AG04449 (cell line): ENCODE results near the gene RAB11FIP3.

Experiments
- CTCF ChIA-PET: fragments of 350-600 bp; formaldehyde crosslinking; extraction: SDS; loops from one replicate; lab custom pipeline; 2021; ENCODE audit warnings: antibody characterized with exemption; lab: Yijun Ruan, JAX
- POLR2A ChIA-PET: fragments of 400-600, 350-600 bp; formaldehyde crosslinking; extraction: SDS; loops from one replicate; lab custom pipeline; 2020; ENCODE audit warnings: antibody characterized with exemption, inconsistent platforms; lab: Yijun Ruan, JAX
- DNase-seq: peaks from one replicate; pipeline ENCODE4 v3.0.0-alpha.2; 2010; ENCODE audit warnings: low read depth, low spot score
- H3K4me3 ChIP-seq: 2 replicates; pipeline ENCODE4 v1.5.1; 2011; ENCODE audit warnings: low read depth, mild to moderate bottlenecking, control low read depth, low read length
- TF ChIP-seq, protein P1 (sequence below): IDR thresholded peaks from one replicate; pipeline ENCODE4 v1.5.1; 2011; ENCODE audit warnings: mild to moderate bottlenecking, moderate library complexity, low read length, control low read depth, inconsistent platforms; ENCODE audit not compliant: insufficient read depth; ENCODE audit errors: missing control alignments

RAB11FIP3 gene

DNA sequence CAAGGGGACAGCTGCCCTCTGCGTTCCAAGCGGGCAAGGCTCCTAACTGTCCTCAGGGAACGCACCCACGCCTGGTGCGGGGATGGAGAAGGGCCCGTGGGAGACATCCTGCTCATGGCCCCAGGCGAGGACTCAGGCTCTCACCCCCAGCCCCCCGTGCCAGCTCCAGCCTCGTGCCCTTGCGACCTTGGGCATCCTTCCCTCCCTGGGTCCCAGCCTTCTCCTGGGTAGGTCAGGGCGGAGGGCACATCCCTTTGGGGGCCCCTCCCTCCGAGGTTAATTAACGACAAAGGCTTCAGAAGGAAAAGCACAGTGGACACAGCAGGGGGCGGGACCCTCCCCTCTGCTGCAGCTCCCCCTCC lies 46.6 kb upstream of the RAB11FIP3 start:
- DNase-seq, result no peak
- ChIA-PET CTCF (interaction anchor here (1.2 kb wide), 1 partner anchor 144 kb away, joined by 3 read pairs; the partner anchor contains the start of gene FAM234A), POLR2A (no interaction called here)
- H3K4me3 ChIP-seq, result no peak overlapping the region
- TF ChIP-seq, protein P1, sequence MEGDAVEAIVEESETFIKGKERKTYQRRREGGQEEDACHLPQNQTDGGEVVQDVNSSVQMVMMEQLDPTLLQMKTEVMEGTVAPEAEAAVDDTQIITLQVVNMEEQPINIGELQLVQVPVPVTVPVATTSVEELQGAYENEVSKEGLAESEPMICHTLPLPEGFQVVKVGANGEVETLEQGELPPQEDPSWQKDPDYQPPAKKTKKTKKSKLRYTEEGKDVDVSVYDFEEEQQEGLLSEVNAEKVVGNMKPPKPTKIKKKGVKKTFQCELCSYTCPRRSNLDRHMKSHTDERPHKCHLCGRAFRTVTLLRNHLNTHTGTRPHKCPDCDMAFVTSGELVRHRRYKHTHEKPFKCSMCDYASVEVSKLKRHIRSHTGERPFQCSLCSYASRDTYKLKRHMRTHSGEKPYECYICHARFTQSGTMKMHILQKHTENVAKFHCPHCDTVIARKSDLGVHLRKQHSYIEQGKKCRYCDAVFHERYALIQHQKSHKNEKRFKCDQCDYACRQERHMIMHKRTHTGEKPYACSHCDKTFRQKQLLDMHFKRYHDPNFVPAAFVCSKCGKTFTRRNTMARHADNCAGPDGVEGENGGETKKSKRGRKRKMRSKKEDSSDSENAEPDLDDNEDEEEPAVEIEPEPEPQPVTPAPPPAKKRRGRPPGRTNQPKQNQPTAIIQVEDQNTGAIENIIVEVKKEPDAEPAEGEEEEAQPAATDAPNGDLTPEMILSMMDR, result no peak

DNA sequence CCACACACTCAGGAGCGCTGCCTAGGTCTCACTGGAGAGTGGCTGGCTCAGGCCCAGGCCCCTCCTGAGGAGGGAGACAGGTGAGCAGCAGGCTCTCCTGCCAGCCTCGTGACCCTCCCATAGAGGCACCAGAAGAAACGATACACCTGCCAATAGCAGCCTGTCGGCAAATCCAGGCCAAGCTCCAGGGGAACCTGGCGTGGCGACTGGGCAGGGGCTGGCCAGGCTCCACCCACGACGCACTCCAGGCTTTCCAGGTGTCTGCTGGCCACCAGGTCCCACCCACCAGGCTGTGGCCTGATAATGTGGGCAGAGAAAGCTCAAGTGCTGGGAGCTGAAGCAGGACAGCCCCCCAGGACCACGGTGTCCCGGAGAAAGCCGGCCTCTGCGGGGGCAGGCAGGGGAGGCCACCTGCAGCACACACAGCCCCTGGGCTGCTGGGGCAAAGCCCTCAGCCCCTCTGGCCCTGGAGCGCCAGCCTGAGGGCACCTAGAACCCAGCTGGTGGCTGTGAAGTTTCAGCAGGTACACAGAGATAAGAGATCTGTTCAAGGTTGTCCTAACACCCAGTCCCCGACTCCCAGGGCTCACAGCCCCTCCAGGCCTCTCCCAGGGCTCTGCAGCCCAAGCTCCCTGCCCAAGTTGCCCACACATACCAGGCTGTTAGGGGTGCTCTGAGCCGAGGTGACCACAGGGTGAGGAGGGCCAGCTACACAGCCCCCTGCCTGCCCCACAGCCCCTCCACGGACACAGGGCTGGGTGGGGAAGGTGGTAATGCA lies 46.1 kb upstream of the RAB11FIP3 start:
- TF ChIP-seq, protein P1, result no peak
- ChIA-PET POLR2A (no interaction called here), CTCF (interaction anchor here (0.9 to 1.2 kb wide), 2 partner anchors 141 to 145 kb away, joined by 3 read pairs; partner anchors contain the start of gene FAM234A)
- H3K4me3 ChIP-seq, result no peak overlapping the region
- no peak for DNase-seq

DNA sequence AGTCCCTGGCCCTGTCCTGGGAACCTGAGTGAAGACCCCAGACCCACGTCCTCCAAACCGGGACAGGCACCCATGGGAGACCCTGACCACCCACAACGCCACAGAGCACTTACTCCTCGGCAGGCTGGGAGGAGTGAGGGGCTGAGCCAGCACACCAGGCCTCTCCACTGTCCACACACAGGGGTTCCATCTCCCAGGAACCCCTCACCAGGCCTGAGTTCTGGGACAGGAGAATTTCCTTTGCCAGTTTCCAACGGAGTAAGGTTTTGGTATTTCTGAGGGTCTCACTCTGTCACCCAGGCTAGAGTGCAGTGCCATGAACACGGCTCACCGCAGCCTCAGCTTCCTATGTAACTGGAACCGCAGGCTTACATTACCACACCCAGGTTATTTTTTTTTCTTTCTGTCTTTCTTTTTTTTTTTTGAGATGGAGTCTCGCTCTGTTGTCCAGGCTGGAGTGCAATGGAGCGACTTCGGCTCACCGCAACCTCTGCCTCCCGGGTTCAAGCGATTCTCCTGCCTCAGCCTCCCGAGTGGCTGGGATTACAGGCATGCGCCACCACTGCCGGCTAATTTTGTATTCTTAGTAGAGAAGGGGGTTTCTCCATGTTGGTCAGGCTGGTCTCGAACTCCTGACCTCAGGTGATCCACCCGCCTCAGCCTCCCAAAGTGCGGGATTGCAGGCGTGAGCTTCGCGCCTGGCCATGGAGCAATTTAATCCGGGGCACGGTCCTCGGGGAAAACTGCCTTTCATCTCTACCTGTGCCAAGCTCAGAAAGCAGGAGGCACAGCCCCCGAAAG lies 45.3 kb upstream of the RAB11FIP3 start:
- CTCF ChIA-PET, result interaction anchor here (0.9 kb wide), 1 partner anchor 140 kb away, joined by 3 read pairs; no protein-coding TSS in a partner anchor
- H3K4me3 ChIP-seq, result peak overlapping the region; percentile 70
- POLR2A ChIA-PET, result no interaction called here
- DNase-seq, result no peak
- TF ChIP-seq, protein P1, result no peak

DNA sequence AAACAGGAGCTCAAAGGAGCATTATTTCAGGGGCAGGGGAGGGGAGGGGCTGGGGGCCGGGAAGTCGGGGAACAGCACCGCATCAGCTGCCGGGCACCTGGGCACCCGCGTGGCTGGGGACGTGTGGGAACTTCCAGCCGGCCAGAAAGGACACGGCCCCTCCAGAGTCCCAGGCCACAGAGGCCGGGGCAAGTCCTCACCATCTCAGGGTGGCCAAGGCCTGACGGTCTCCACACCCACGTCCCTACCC lies 44.8 kb upstream of the RAB11FIP3 start:
- CTCF ChIA-PET, result no interaction called here
- peak overlapping the region; percentile 70 for H3K4me3 ChIP-seq
- POLR2A ChIA-PET, result no interaction called here
- no peak for DNase-seq
- TF ChIP-seq, protein P1, result no peak

DNA sequence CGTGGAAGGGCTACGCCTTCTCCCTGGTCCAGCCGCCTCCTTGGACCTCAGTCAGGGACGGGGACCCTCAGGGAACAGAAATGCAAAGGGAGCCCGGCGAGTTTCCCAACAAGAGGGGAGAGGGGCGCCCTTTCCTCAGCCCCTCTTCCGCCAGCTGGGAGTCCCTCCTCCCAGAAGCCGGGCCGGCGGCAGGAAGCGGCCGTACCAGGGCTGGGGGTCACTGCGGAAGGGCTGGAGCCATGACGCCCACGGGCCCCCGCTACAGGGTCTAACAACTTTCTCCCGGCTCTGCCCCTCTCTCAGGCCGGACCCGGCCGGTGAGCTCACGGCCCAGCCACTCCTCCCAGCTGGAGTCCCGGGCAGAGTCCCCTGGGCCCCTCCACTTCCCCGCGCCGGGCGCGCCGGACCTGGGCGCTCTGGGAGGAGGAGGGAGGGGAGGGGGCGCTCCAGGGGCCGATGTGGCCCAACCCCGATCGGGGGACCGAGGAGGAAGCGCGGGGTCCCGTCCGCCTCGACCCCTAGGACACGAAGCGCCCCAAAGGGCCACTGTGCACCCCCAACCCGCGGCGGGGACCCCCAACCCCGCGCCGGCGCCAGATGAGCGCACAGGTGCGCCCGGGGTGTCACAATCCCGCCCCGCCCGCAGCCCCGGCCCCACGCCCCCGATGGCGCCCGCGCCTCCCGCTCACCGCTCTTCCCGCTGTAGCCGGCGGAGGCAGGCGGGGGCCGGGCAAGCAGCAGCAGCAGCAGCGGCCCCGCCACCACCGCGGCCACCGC lies 44.2 kb upstream of the RAB11FIP3 start:
- peak overlapping the region; percentile 70 for H3K4me3 ChIP-seq
- TF ChIP-seq, protein P1, result no peak
- ChIA-PET CTCF (no interaction called here), POLR2A (no interaction called here)
- DNase-seq, result no peak
